Suprapubic skin (tissue), 4 donors: ENCODE data around the gene BPIFB2. TPM values are rescaled to one million over a fixed set of nuclear protein-coding genes. Genes with fewer than 3 reads are reported as not detected.

Experiments used
- DNase-seq, 2 donors: peaks; one replicate each; pipeline ENCODE4 v3.0.0-alpha.2; 2019; ENCODE audit warnings: low spot score in 2 of 2
- H3K27ac ChIP-seq: fragments of 200-600 bp; sonication (generic); one replicate; pipeline ENCODE4 v1.5.1; 2019
- H3K27me3 ChIP-seq: fragments of 200-600 bp; sonication (generic); one replicate; pipeline ENCODE4 v1.5.1; 2019
- H3K36me3 ChIP-seq: fragments of 200-600 bp; sonication (generic); one replicate; pipeline ENCODE4 v1.5.1; 2019
- H3K4me1 ChIP-seq: fragments of 200-600 bp; sonication (generic); one replicate; pipeline ENCODE4 v1.5.1; 2019
- H3K4me3 ChIP-seq: fragments of 200-600 bp; sonication (generic); one replicate; pipeline ENCODE4 v1.5.1; 2019; ENCODE audit warnings: mild to moderate bottlenecking
- H3K9me3 ChIP-seq: fragments of 200-600 bp; sonication (generic); one replicate; pipeline ENCODE4 v1.5.1; 2019
- CTCF ChIP-seq, 2 donors: fragments of 200-600 bp in 1 of 2; fragments of 450-650 bp in 1 of 2; sonication (generic) in 1 of 2; IDR thresholded peaks; one replicate each; pipeline ENCODE4 v1.5.1; 2016 to 2019; ENCODE audit warnings: antibody characterized with exemption in 2 of 2, mild to moderate bottlenecking in 1 of 2, moderate library complexity in 1 of 2
- EP300 ChIP-seq: sonication (generic); formaldehyde crosslinking; IDR thresholded peaks from one replicate; pipeline ENCODE4 v1.6.1; 2017; ENCODE audit warnings: antibody characterized with exemption
- POLR2A ChIP-seq, 2 donors: fragments of 450-650 bp; IDR thresholded peaks; one replicate each; pipeline ENCODE4 v1.6.1; 2017; ENCODE audit warnings: antibody characterized with exemption in 2 of 2, mild to moderate bottlenecking in 2 of 2, moderate library complexity in 2 of 2
- POLR2AphosphoS5 ChIP-seq, 3 donors: sonication (generic); formaldehyde crosslinking; IDR thresholded peaks; one replicate each; pipeline ENCODE4 v1.6.1; 2017; ENCODE audit warnings: antibody characterized with exemption in 3 of 3
- WGBS: methylation state at CpG from one replicate; pipeline ENCODE4 v1.1.5; 2018; 5-methylcytosine and 5-hydroxymethylcytosine counted together
- total RNA-seq, 4 donors: library from RNA; depleted of rRNA; stranded (reverse); fragments of >200 nt; gene quantifications; one replicate each; pipeline ENCODE4 v1.1.0, GENCODE V29; 2016

Gene BPIFB2
- total RNA-seq, 4 donors from 2014 or later = not detected

- no peak for DNase-seq
- WGBS = 81% methylated on average over 5 of the region's 9 CpGs
- Histone ChIP-seq H3K9me3 (no peaks in the 10 kb centered on the region), H3K36me3 (no peaks in the 10 kb centered on the region), H3K27ac (no peak overlapping the region), H3K27me3 (peaks cover 13% of the 10 kb centered on the region), H3K4me1 (no peaks in the 10 kb centered on the region), H3K4me3 (no peak overlapping the region)
- no peak for TF ChIP-seq CTCF (IDR thresholded peaks at IDR 0.05)
- TF ChIP-seq POLR2A (IDR thresholded peaks at IDR 0.05) = no peak
- no peak for TF ChIP-seq POLR2AphosphoS5 (IDR thresholded peaks at IDR 0.05)
- TF ChIP-seq EP300 = no peak
Observed at GRCh38 chr20:32984631-32985354, 22.7 kb upstream of the BPIFB2 start.

- no peaks in the 10 kb centered on the region for H3K4me1 ChIP-seq
- H3K9me3 ChIP-seq = no peaks in the 10 kb centered on the region
- H3K27ac ChIP-seq = no peak overlapping the region
- H3K4me3 ChIP-seq = no peak overlapping the region
- no peak for DNase-seq
- no peak for TF ChIP-seq EP300
- TF ChIP-seq POLR2AphosphoS5 (IDR thresholded peaks at IDR 0.05) = no peak
- TF ChIP-seq CTCF (IDR thresholded peaks at IDR 0.05) = no peak
- TF ChIP-seq POLR2A (IDR thresholded peaks at IDR 0.05) = no peak
- 92% methylated on average over 5 of the region's 6 CpGs for WGBS
- H3K36me3 ChIP-seq = no peaks in the 10 kb centered on the region
- H3K27me3 ChIP-seq = peaks cover 10% of the 10 kb centered on the region
Observed at GRCh38 chr20:32985596-32985995, 21.9 kb upstream of the BPIFB2 start.

GRCh38 chr20:32986331-32986966 lies 21.1 kb upstream of the BPIFB2 start:
- no peaks in the 10 kb centered on the region for H3K9me3 ChIP-seq
- no peak overlapping the region for H3K27ac ChIP-seq
- H3K4me3 ChIP-seq = no peak overlapping the region
- H3K27me3 ChIP-seq = peaks cover 15% of the 10 kb centered on the region
- no peaks in the 10 kb centered on the region for H3K4me1 ChIP-seq
- TF ChIP-seq EP300 (no peak), POLR2AphosphoS5 (IDR thresholded peaks at IDR 0.05) (no peak), CTCF (IDR thresholded peaks at IDR 0.05) (no peak), POLR2A (IDR thresholded peaks at IDR 0.05) (no peak)
- no peaks in the 10 kb centered on the region for H3K36me3 ChIP-seq
- 87% methylated on average over 15 of the region's 18 CpGs for WGBS
- DNase-seq = no peak

GRCh38 chr20:32987044-32987825 lies 20.3 kb upstream of the BPIFB2 start:
- Histone ChIP-seq H3K27ac (no peak overlapping the region), H3K36me3 (no peaks in the 10 kb centered on the region), H3K27me3 (peaks cover 15% of the 10 kb centered on the region), H3K4me1 (no peaks in the 10 kb centered on the region), H3K4me3 (no peak overlapping the region), H3K9me3 (no peaks in the 10 kb centered on the region)
- no peak for DNase-seq
- TF ChIP-seq EP300 (no peak), POLR2A (IDR thresholded peaks at IDR 0.05) (no peak), CTCF (IDR thresholded peaks at IDR 0.05) (no peak), POLR2AphosphoS5 (IDR thresholded peaks at IDR 0.05) (no peak)
- WGBS = 89% methylated on average over 11 of the region's 11 CpGs

GRCh38 chr20:32988008-32988407 lies 19.5 kb upstream of the BPIFB2 start:
- Histone ChIP-seq H3K4me1 (no peaks in the 10 kb centered on the region), H3K27me3 (peaks cover 15% of the 10 kb centered on the region), H3K4me3 (no peak overlapping the region), H3K36me3 (no peaks in the 10 kb centered on the region), H3K27ac (no peak overlapping the region), H3K9me3 (no peaks in the 10 kb centered on the region)
- DNase-seq = no peak
- WGBS = 66% methylated on average over 9 of the region's 16 CpGs
- TF ChIP-seq POLR2A (IDR thresholded peaks at IDR 0.05) (no peak), POLR2AphosphoS5 (IDR thresholded peaks at IDR 0.05) (no peak), EP300 (no peak), CTCF (IDR thresholded peaks at IDR 0.05) (no peak)
